Transverse colon (tissue), 4 donors: ENCODE results near the gene RBFOX2.

Experiments used
- CTCF ChIP-seq, 5 experiments: fragments of 200-600 bp in 3 of 5; fragments of 450-650 bp in 2 of 5; sonication (generic) in 3 of 5; IDR thresholded peaks; 1 replicate in 2 of 5; 2 replicates in 3 of 5; pipeline ENCODE4 v1.5.1; 2016 to 2017; ENCODE audit warnings: antibody characterized with exemption in 5 of 5, inconsistent platforms in 3 of 5, mild to moderate bottlenecking in 2 of 5, moderate library complexity in 1 of 5
- POLR2A ChIP-seq: fragments of 450-650 bp; IDR thresholded peaks from one replicate; pipeline ENCODE4 v1.6.1; 2016; ENCODE audit warnings: antibody characterized with exemption, mild to moderate bottlenecking, moderate library complexity
- POLR2AphosphoS5 ChIP-seq, 3 donors: sonication (generic); formaldehyde crosslinking; IDR thresholded peaks; one replicate each; pipeline ENCODE4 v1.6.1; 2016; ENCODE audit warnings: antibody characterized with exemption in 3 of 3

- TF ChIP-seq POLR2AphosphoS5 (IDR thresholded peaks at IDR 0.05) (no peak), CTCF (IDR thresholded peaks at IDR 0.05) (no peak), POLR2A (no peak)
Observed at GRCh38 chr22:35868938-35869337, 159.7 kb downstream of the RBFOX2 start.
